ENCODE data around the gene FANCG. TPM values are rescaled to one million over a fixed set of nuclear protein-coding genes. Genes with fewer than 3 reads are reported as not detected.

The FANCG gene
- total and polyA plus RNA-seq, 2 experiments from 2014 or later = 13.4 to 15.3 TPM

- no peaks in the 10 kb centered on the region for H3K27me3 ChIP-seq
- WGBS (ENCODE audit: low lambda C conversion rate, missing lambda C conversion rate) = 93% methylated on average over 1 of the region's 1 CpG
- no peak overlapping the region for H3K4me3 ChIP-seq
- H3K79me2 ChIP-seq = peaks cover 90% of the 10 kb centered on the region
- no peaks in the 10 kb centered on the region for H3K9me3 ChIP-seq (ENCODE audit: low read depth)
- TF ChIP-seq, protein P1, sequence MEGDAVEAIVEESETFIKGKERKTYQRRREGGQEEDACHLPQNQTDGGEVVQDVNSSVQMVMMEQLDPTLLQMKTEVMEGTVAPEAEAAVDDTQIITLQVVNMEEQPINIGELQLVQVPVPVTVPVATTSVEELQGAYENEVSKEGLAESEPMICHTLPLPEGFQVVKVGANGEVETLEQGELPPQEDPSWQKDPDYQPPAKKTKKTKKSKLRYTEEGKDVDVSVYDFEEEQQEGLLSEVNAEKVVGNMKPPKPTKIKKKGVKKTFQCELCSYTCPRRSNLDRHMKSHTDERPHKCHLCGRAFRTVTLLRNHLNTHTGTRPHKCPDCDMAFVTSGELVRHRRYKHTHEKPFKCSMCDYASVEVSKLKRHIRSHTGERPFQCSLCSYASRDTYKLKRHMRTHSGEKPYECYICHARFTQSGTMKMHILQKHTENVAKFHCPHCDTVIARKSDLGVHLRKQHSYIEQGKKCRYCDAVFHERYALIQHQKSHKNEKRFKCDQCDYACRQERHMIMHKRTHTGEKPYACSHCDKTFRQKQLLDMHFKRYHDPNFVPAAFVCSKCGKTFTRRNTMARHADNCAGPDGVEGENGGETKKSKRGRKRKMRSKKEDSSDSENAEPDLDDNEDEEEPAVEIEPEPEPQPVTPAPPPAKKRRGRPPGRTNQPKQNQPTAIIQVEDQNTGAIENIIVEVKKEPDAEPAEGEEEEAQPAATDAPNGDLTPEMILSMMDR (IDR thresholded peaks at IDR 0.05; ENCODE audit: poor library complexity) = no peak
- TF ChIP-seq EZH2phosphoT487 (IDR thresholded peaks at IDR 0.05; ENCODE audit: low read depth, severe bottlenecking, unreplicated experiment) = no peak
- no peak for TF ChIP-seq EZH2 (IDR thresholded peaks at IDR 0.05; ENCODE audit: borderline replicate concordance)
- H3K4me2 ChIP-seq = no peak overlapping the region
- peaks cover 25% of the 10 kb centered on the region for H3K4me1 ChIP-seq (ENCODE audit: insufficient read depth)
- H3K27ac ChIP-seq = no peak overlapping the region
- peaks cover 12% of the 10 kb centered on the region for H3K36me3 ChIP-seq (replicated peaks; ENCODE audit: insufficient read depth, low read depth)
- no peak for DNase-seq (ENCODE audit: low spot score)
- H3K9me2 ChIP-seq (replicated peaks; ENCODE audit: insufficient read depth) = no peaks in the 10 kb centered on the region
- H2AFZ ChIP-seq = no peak overlapping the region
- peaks cover 85% of the 10 kb centered on the region for H4K20me1 ChIP-seq (ENCODE audit: insufficient read depth, poor library complexity, severe bottlenecking)
Observed at GRCh38 chr9:35067056-35067455, 12.7 kb downstream of the FANCG start.

GRCh38 chr9:35060548-35061207 lies 19.1 kb downstream of the FANCG start:
- Histone ChIP-seq H3K79me2 (peaks cover 30% of the 10 kb centered on the region), H3K4me2 (no peak overlapping the region), H3K9me2 (replicated peaks; ENCODE audit: insufficient read depth) (no peaks in the 10 kb centered on the region), H3K9me3 (ENCODE audit: low read depth) (no peaks in the 10 kb centered on the region), H4K20me1 (ENCODE audit: insufficient read depth, poor library complexity, severe bottlenecking) (peaks cover 28% of the 10 kb centered on the region), H3K4me3 (no peak overlapping the region), H3K27me3 (no peaks in the 10 kb centered on the region), H3K4me1 (ENCODE audit: insufficient read depth) (no peaks in the 10 kb centered on the region), H3K36me3 (replicated peaks; ENCODE audit: insufficient read depth, low read depth) (peaks cover 17% of the 10 kb centered on the region), H2AFZ (no peak overlapping the region), H3K27ac (no peak overlapping the region)
- TF ChIP-seq, protein P1 (IDR thresholded peaks at IDR 0.05; ENCODE audit: poor library complexity) = no peak
- TF ChIP-seq EZH2 (IDR thresholded peaks at IDR 0.05; ENCODE audit: borderline replicate concordance) = no peak
- no peak for TF ChIP-seq EZH2phosphoT487 (IDR thresholded peaks at IDR 0.05; ENCODE audit: low read depth, severe bottlenecking, unreplicated experiment)
- 94% methylated on average over 11 of the region's 11 CpGs for WGBS (ENCODE audit: low lambda C conversion rate, missing lambda C conversion rate)
- DNase-seq (ENCODE audit: low spot score) = no peak

DNA sequence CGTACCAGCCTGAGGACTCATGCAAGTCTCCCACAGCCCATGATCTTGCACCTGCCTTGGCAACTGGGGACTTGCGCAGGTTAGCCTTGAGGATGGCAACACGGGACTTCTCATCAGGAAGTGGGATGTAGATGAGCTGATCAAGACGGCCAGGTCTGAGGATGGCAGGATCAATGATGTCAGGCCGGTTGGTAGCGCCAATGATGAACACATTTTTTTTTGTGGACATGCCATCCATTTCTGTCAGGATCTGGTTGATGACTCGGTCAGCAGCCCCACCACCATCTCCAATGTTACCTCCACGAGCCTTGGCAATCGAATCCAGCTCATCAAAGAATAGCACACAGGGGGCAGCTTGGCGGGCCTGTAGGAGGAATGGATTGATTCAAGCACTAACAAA lies 20.3 kb downstream of the FANCG start:
- no peaks in the 10 kb centered on the region for H3K9me3 ChIP-seq (ENCODE audit: low read depth)
- H3K4me2 ChIP-seq = no peak overlapping the region
- H3K36me3 ChIP-seq (replicated peaks; ENCODE audit: insufficient read depth, low read depth) = peaks cover 13% of the 10 kb centered on the region
- WGBS (ENCODE audit: low lambda C conversion rate, missing lambda C conversion rate) = 97% methylated on average over 10 of the region's 10 CpGs
- no peak overlapping the region for H3K27ac ChIP-seq
- TF ChIP-seq EZH2phosphoT487 (IDR thresholded peaks at IDR 0.05; ENCODE audit: low read depth, severe bottlenecking, unreplicated experiment) (no peak), EZH2 (IDR thresholded peaks at IDR 0.05; ENCODE audit: borderline replicate concordance) (no peak)
- TF ChIP-seq, protein P1 (IDR thresholded peaks at IDR 0.05; ENCODE audit: poor library complexity) = no peak
- H3K27me3 ChIP-seq = no peaks in the 10 kb centered on the region
- no peaks in the 10 kb centered on the region for H3K4me1 ChIP-seq (ENCODE audit: insufficient read depth)
- H4K20me1 ChIP-seq (ENCODE audit: insufficient read depth, poor library complexity, severe bottlenecking) = peaks cover 20% of the 10 kb centered on the region
- no peak overlapping the region for H2AFZ ChIP-seq
- H3K79me2 ChIP-seq = peaks cover 18% of the 10 kb centered on the region
- DNase-seq (ENCODE audit: low spot score) = no peak
- H3K4me3 ChIP-seq = no peak overlapping the region
- H3K9me2 ChIP-seq (replicated peaks; ENCODE audit: insufficient read depth) = no peaks in the 10 kb centered on the region
